Measurements from ENCODE around the gene GLOD5. TPM values are rescaled to one million over a fixed set of nuclear protein-coding genes. Genes with fewer than 3 reads are reported as not detected.

GLOD5 gene
- total RNA-seq, 1 experiment from 2014 or later, result not detected

DNA sequence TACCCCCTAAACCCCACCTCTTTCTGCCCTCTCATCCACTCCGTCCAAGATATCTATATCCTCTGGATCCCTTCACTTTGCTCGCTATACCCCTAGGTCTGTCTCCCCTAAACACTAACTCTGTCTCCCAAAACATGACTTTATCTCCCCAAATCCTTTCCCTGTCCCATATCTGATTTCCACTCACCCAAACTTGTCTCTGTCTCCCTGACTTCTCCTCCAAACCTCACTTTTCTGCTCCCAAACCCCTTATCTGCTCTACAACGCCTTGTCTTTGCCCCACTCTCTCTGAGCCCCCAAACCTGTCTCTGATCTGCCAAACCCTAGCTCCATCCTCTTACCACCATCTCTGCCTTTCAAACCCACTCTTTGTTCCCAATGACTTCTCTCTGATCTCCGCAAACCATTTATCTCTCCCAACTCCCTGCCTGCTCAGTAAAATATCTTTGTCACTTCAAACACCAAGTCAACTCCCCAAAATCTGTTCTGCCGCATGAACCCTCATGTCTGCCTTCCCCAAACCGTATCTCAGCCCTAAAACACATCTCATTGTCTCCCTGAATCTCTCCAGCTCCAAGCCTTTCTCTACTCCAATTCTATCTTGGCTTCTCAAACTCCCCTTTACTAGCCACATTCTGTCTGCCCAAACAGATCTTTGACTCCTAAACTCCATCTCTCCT is 25.4 kb downstream of the GLOD5 start:
- H3K27ac Mint-ChIP-seq, result no peak overlapping the region
- TF ChIP-seq, protein P1, sequence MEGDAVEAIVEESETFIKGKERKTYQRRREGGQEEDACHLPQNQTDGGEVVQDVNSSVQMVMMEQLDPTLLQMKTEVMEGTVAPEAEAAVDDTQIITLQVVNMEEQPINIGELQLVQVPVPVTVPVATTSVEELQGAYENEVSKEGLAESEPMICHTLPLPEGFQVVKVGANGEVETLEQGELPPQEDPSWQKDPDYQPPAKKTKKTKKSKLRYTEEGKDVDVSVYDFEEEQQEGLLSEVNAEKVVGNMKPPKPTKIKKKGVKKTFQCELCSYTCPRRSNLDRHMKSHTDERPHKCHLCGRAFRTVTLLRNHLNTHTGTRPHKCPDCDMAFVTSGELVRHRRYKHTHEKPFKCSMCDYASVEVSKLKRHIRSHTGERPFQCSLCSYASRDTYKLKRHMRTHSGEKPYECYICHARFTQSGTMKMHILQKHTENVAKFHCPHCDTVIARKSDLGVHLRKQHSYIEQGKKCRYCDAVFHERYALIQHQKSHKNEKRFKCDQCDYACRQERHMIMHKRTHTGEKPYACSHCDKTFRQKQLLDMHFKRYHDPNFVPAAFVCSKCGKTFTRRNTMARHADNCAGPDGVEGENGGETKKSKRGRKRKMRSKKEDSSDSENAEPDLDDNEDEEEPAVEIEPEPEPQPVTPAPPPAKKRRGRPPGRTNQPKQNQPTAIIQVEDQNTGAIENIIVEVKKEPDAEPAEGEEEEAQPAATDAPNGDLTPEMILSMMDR (conservative IDR thresholded peaks at IDR 0.05), result no peak
- Histone ChIP-seq H3K18ac (ENCODE audit: insufficient read length, low read depth, low read length) (no peak overlapping the region), H2BK5ac (ENCODE audit: insufficient read length, low read length) (no peak overlapping the region), H3K79me1 (ENCODE audit: insufficient read depth, low read depth, low read length, poor library complexity, severe bottlenecking) (no peaks in the 10 kb centered on the region), H3K9ac (ENCODE audit: extremely low read depth, insufficient read length, low read length) (no peak overlapping the region), H2BK15ac (ENCODE audit: low read depth, low read length) (no peak overlapping the region), H3K27me3 (ENCODE audit: insufficient read depth, low read length) (no peaks in the 10 kb centered on the region), H4K20me1 (ENCODE audit: control insufficient read depth, insufficient read depth, insufficient read length) (no peaks in the 10 kb centered on the region), H3K4ac (ENCODE audit: low read depth, low read length) (no peak overlapping the region), H3K79me2 (ENCODE audit: insufficient read depth, low read length) (no peaks in the 10 kb centered on the region), H3T11ph (ENCODE audit: low read length) (no peak overlapping the region), H2BK120ac (ENCODE audit: low read depth, low read length, poor library complexity, severe bottlenecking) (no peak overlapping the region), H2AFZ (ENCODE audit: low read length) (no peak overlapping the region), H3K23ac (ENCODE audit: insufficient read length, low read depth, low read length) (no peak overlapping the region), H3K4me1 (ENCODE audit: insufficient read depth, low read length) (no peaks in the 10 kb centered on the region), H3K56ac (ENCODE audit: insufficient read length, low read depth, low read length) (no peak overlapping the region), H3K14ac (ENCODE audit: insufficient read depth, low read length) (no peak overlapping the region), H3K23me2 (ENCODE audit: insufficient read length, low read depth, low read length, poor library complexity, severe bottlenecking) (no peaks in the 10 kb centered on the region), H3K27ac (ENCODE audit: insufficient read length, low read depth, low read length) (no peak overlapping the region), H2BK12ac (ENCODE audit: insufficient read length, low read depth, low read length) (no peak overlapping the region), H2AK5ac (ENCODE audit: insufficient read length, low read length) (no peak overlapping the region), H4K5ac (ENCODE audit: insufficient read length, low read depth, low read length) (no peak overlapping the region), H2BK20ac (ENCODE audit: low read depth, low read length, poor library complexity, severe bottlenecking) (no peak overlapping the region), H4K91ac (ENCODE audit: insufficient read length, low read depth, low read length) (no peak overlapping the region), H3K4me2 (ENCODE audit: insufficient read depth, insufficient read length, low read length) (no peak overlapping the region), H3K9me3 (ENCODE audit: control insufficient read depth, low read depth, low read length) (peaks cover 19% of the 10 kb centered on the region), H4K8ac (replicated peaks; ENCODE audit: insufficient read length, low read depth, low read length) (no peak overlapping the region)
- DNase-seq, result no peak
- peak overlapping the region in 1 of 2 experiments; percentile 13; a peak in 2 of 5 replicates for H3K4me3 Mint-ChIP-seq
- peaks cover 18% of the 10 kb centered on the region for H3K27me3 Mint-ChIP-seq (ENCODE audit: low read depth)
- no CpG with 5 or more reads among the region's 6 CpGs for WGBS (ENCODE audit: extremely low coverage, insufficient read length, low lambda C conversion rate)
- no peaks in the 10 kb centered on the region for H3K4me1 Mint-ChIP-seq
- H3K36me3 Mint-ChIP-seq (ENCODE audit: insufficient read depth in 1 of 3, low read depth in 3 of 3), result peaks cover 0 to 3% (median 2%) of the 10 kb centered on the region in 3 experiments; a peak in 3 of 7 replicates
- peaks cover 63 to 78% of the 10 kb centered on the region in 2 experiments for H3K9me3 Mint-ChIP-seq

Measured in H9 (cell line).